IMR-90 (cell line): ENCODE results near the gene ASTN2. TPM values are rescaled to one million over a fixed set of nuclear protein-coding genes. Genes with fewer than 3 reads are reported as not detected.

Experiments used
- ATAC-seq: fragments of 200-7000 bp; cut with Tn5 transposase; 2 replicates; pipeline ENCODE4 v1.9.1; 2020; ENCODE audit warnings: low read depth, mild to moderate bottlenecking, moderate library complexity
- BruUV-seq: library from RNA; stranded (reverse); fragments of 400-500 nt; replicated peaks from 2 replicates; lab custom pipeline; 2021; lab: Mats Ljungman, UMichigan
- CTCF ChIA-PET: fragments of 300-600 bp; formaldehyde crosslinking; extraction: SDS; loops from one replicate; lab custom pipeline; 2021; ENCODE audit warnings: antibody characterized with exemption; lab: Yijun Ruan, JAX
- POLR2A ChIA-PET: fragments of 300-600 bp; sonication (Branson Sonifier 250); formaldehyde crosslinking; loops from one replicate; lab custom pipeline; 2022; ENCODE audit warnings: antibody characterized with exemption; ENCODE audit not compliant: unreplicated experiment; lab: Charles Lee
- DNase-seq: peaks from one replicate; pipeline ENCODE4 v3.0.0; 2013
- H2AFZ ChIP-seq: replicated peaks from 2 replicates; pipeline ENCODE3; 2013; ENCODE audit warnings: low read length, mild to moderate bottlenecking; ENCODE audit not compliant: poor library complexity
- H2AK5ac ChIP-seq: 2 replicates; pipeline ENCODE4 v1.6.1; 2013; ENCODE audit warnings: low read depth, low read length, inconsistent platforms
- H2AK9ac ChIP-seq: replicated peaks from 2 replicates; pipeline ENCODE3; 2013; ENCODE audit warnings: mild to moderate bottlenecking, low read depth, low read length, moderate library complexity; ENCODE audit not compliant: poor library complexity
- H2BK120ac ChIP-seq: 2 replicates; pipeline ENCODE4 v1.6.1; 2013; ENCODE audit warnings: low read depth, low read length, inconsistent platforms
- H2BK15ac ChIP-seq: 3 replicates; pipeline ENCODE4 v1.6.1; 2013; ENCODE audit warnings: low read depth, low read length, inconsistent platforms
- H2BK20ac ChIP-seq: 2 replicates; pipeline ENCODE4 v1.6.1; 2013; ENCODE audit warnings: low read depth, mild to moderate bottlenecking, inconsistent platforms, low read length, moderate library complexity
- H2BK5ac ChIP-seq: 2 replicates; pipeline ENCODE4 v1.6.1; 2013; ENCODE audit warnings: mild to moderate bottlenecking, low read depth, low read length, inconsistent platforms; ENCODE audit not compliant: poor library complexity, severe bottlenecking
- H3K14ac ChIP-seq: replicated peaks from 2 replicates; pipeline ENCODE4 v1.6.1; 2013; ENCODE audit warnings: low read depth, low read length, inconsistent platforms
- H3K18ac ChIP-seq: 2 replicates; pipeline ENCODE4 v1.6.1; 2013; ENCODE audit warnings: low read depth, low read length, control low read depth
- H3K23ac ChIP-seq: 2 replicates; pipeline ENCODE4 v1.6.1; 2013; ENCODE audit warnings: low read depth, low read length, inconsistent platforms
- H3K27ac ChIP-seq: 2 replicates; pipeline ENCODE4 v1.5.1; 2013; ENCODE audit warnings: mild to moderate bottlenecking, control low read depth, low read length; ENCODE audit not compliant: insufficient read depth
- H3K27me3 ChIP-seq: 2 replicates; pipeline ENCODE4 v1.6.1; 2013; ENCODE audit warnings: low read length; ENCODE audit not compliant: control insufficient read depth, insufficient read depth
- H3K36me3 ChIP-seq: 2 replicates; pipeline ENCODE4 v1.6.1; 2013; ENCODE audit warnings: low read length, mixed read lengths; ENCODE audit not compliant: control insufficient read depth, insufficient read depth
- H3K4ac ChIP-seq: 2 replicates; pipeline ENCODE4 v1.6.1; 2013; ENCODE audit warnings: low read depth, low read length, inconsistent platforms
- H3K4me1 ChIP-seq: 2 replicates; pipeline ENCODE4 v1.6.1; 2013; ENCODE audit warnings: low read length, mixed read lengths; ENCODE audit not compliant: control insufficient read depth, insufficient read depth
- H3K4me2 ChIP-seq: 2 replicates; pipeline ENCODE4 v1.6.1; 2013; ENCODE audit warnings: low read depth, mild to moderate bottlenecking, control low read depth, low read length, moderate library complexity
- H3K4me3 ChIP-seq: 2 replicates; pipeline ENCODE4 v1.5.1; 2013; ENCODE audit warnings: low read depth, mild to moderate bottlenecking, control low read depth, low read length, moderate library complexity; ENCODE audit not compliant: insufficient read depth
- H3K56ac ChIP-seq: 2 replicates; pipeline ENCODE4 v1.6.1; 2013; ENCODE audit warnings: low read length, inconsistent platforms; ENCODE audit not compliant: insufficient read depth; ENCODE audit errors: extremely low read depth
- H3K79me1 ChIP-seq, 2 experiments: 2 replicates each; pipeline ENCODE4 v1.6.1; 2013; ENCODE audit warnings: low read length in 2 of 2, inconsistent platforms in 1 of 2, low read depth in 1 of 2
- H3K9ac ChIP-seq: 2 replicates; pipeline ENCODE4 v1.6.1; 2013; ENCODE audit warnings: low read depth, low read length, control low read depth
- H3K9me1 ChIP-seq: 2 replicates; pipeline ENCODE4 v1.6.1; 2013; ENCODE audit warnings: low read length, inconsistent platforms; ENCODE audit not compliant: insufficient read depth
- H3K9me3 ChIP-seq: 2 replicates; pipeline ENCODE4 v1.6.1; 2013; ENCODE audit warnings: low read length; ENCODE audit not compliant: control insufficient read depth, insufficient read depth
- H4K20me1 ChIP-seq: 2 replicates; pipeline ENCODE4 v1.6.1; 2013; ENCODE audit warnings: low read length, inconsistent platforms; ENCODE audit not compliant: insufficient read depth
- H4K5ac ChIP-seq: 2 replicates; pipeline ENCODE4 v1.6.1; 2013; ENCODE audit warnings: mild to moderate bottlenecking, low read depth, low read length, control low read depth
- H4K8ac ChIP-seq, 2 experiments: 2 replicates each; pipeline ENCODE4 v1.6.1; 2013; ENCODE audit warnings: low read depth in 2 of 2, low read length in 2 of 2, control low read depth in 1 of 2, inconsistent platforms in 1 of 2
- H4K91ac ChIP-seq: 2 replicates; pipeline ENCODE4 v1.6.1; 2013; ENCODE audit warnings: low read depth, low read length, inconsistent platforms; ENCODE audit not compliant: insufficient read depth
- BHLHE40 ChIP-seq: fragments of 150-350 bp; IDR thresholded peaks from 2 replicates; pipeline ENCODE4 v1.6.1; 2016; ENCODE audit warnings: mild to moderate bottlenecking, low read depth, low read length
- CEBPB ChIP-seq: IDR thresholded peaks from 2 replicates; pipeline ENCODE4 v1.6.1; 2012; ENCODE audit warnings: low read depth, low read length, improper control_type of control experiment
- FOS ChIP-seq: fragments of 150-350 bp; IDR thresholded peaks from 2 replicates; pipeline ENCODE4 v1.6.1; 2016; ENCODE audit warnings: low read depth, low read length
- MAFK ChIP-seq: IDR thresholded peaks from 2 replicates; pipeline ENCODE4 v1.6.1; 2012; ENCODE audit warnings: low read depth, low read length, improper control_type of control experiment
- MAZ ChIP-seq: IDR thresholded peaks from 2 replicates; pipeline ENCODE4 v1.6.1; 2012; ENCODE audit warnings: low read depth, mild to moderate bottlenecking, low read length, improper control_type of control experiment, moderate library complexity, borderline replicate concordance
- MXI1 ChIP-seq: IDR thresholded peaks from 2 replicates; pipeline ENCODE4 v1.6.1; 2012; ENCODE audit warnings: low read depth, mild to moderate bottlenecking, low read length, moderate library complexity, borderline replicate concordance
- NFE2L2 ChIP-seq: fragments of 150-350 bp; IDR thresholded peaks from 2 replicates; pipeline ENCODE4 v1.6.1; 2016; ENCODE audit warnings: low read depth, mild to moderate bottlenecking, low read length
- RAD21 ChIP-seq: IDR thresholded peaks from 2 replicates; pipeline ENCODE4 v1.6.1; 2012; ENCODE audit warnings: low read length, improper control_type of control experiment
- SMC3 ChIP-seq: fragments of 150-350 bp; IDR thresholded peaks from 2 replicates; pipeline ENCODE4 v1.6.1; 2016; ENCODE audit warnings: low read depth, mild to moderate bottlenecking, antibody characterized with exemption, low read length, moderate library complexity
- dilution Hi-C: fragments of 300-500 bp; cut with HindIII; formaldehyde crosslinking; loops from one replicate; pipeline ENCODE4 v1.14.3; 2018; ENCODE audit warnings: low sequenced_read_pairs; ENCODE audit not compliant: unreplicated experiment
- in situ Hi-C: fragments of 300-500 bp; cut with MboI; formaldehyde crosslinking; loops from 3 replicates; pipeline ENCODE4 v1.14.3; 2019; ENCODE audit warnings: low sequenced_read_pairs, inconsistent platforms, mixed read lengths
- intact Hi-C: fragments of 100-400 bp; cut with micrococcal nuclease; formaldehyde crosslinking; loops from 2 replicates; pipeline ENCODE4 v1.10.0; 2022
- polyA plus RNA-seq, 3 experiments: library from polyadenylated mRNA; depleted of rRNA; stranded (reverse); fragments of >200 nt; gene quantifications; 2 replicates each; pipeline ENCODE4 v1.2.3, GENCODE V29; 2012; ENCODE audit warnings: low replicate concordance in 1 of 3
- total RNA-seq: library from RNA; depleted of rRNA; stranded (reverse); fragments of >200 nt; gene quantifications from 2 replicates; pipeline ENCODE4 v1.2.3, GENCODE V29; 2012
- TF ChIP-seq, protein P1 (sequence below): conservative IDR thresholded peaks from 2 replicates; pipeline ENCODE4 v1.5.1; 2012; ENCODE audit warnings: mild to moderate bottlenecking, low read depth, low read length, improper control_type of control experiment
- TF ChIP-seq, protein P2 (sequence below): fragments of 150-350 bp; IDR thresholded peaks from 2 replicates; pipeline ENCODE4 v1.6.1; 2017; ENCODE audit warnings: mild to moderate bottlenecking, antibody characterized with exemption, low read length, low read depth
- TF ChIP-seq, protein P3 (sequence below): fragments of 150-350 bp; IDR thresholded peaks from 2 replicates; pipeline ENCODE4 v1.6.1; 2016; ENCODE audit warnings: low read depth, mild to moderate bottlenecking, low read length, moderate library complexity, borderline replicate concordance

Gene ASTN2
- total and polyA plus RNA-seq, 2 of the 4 experiments (the other 2 are of a cell fraction) = 3.8 to 6.8 TPM

DNA sequence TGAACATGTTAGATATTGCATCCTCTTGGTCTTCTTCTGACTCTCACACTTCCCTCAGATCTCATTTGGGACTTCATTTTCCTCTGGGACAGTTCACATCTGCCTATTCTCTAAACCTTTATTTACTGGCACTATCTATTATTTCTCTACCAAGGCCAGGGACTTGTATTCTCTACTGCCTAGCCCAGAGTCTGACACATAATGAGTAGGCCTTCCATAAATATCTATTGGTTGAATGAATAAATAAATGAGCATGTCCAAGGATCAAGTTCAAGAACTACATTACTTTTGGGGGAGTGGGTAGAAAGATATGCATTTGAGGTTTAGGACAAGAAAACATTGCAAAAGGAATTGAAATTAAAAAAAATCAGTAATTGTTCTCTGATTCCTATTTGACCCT, 477.5 kb downstream of the ASTN2 start:
- peak overlapping the region; percentile 81; the same call in 1 of the 2 replicates for H2BK20ac ChIP-seq
- H3K18ac ChIP-seq = no peak overlapping the region; the same call in 1 of the 2 replicates
- no peak overlapping the region for H3K14ac ChIP-seq
- in situ Hi-C loops (no loop called here), dilution Hi-C loops (no loop called here), intact Hi-C loops (loop anchor here (1.0 kb wide), 1 partner anchor 16 kb away; no protein-coding TSS in a partner anchor)
- H3K27ac ChIP-seq = no peak overlapping the region
- H3K9me3 ChIP-seq = no peaks in the 10 kb centered on the region
- no peaks in the 10 kb centered on the region for H3K79me1 ChIP-seq
- peaks cover 1% of the 10 kb centered on the region; the same call in 1 of the 2 replicates for H3K27me3 ChIP-seq
- peak overlapping the region; percentile 57 for H2BK5ac ChIP-seq
- H2AK5ac ChIP-seq = peak overlapping the region; percentile 40; the same call in 1 of the 2 replicates
- H2AFZ ChIP-seq = no peak overlapping the region
- peak overlapping the region; percentile 40; the same call in 1 of the 2 replicates for H3K4ac ChIP-seq
- no TSS peak for BruUV-seq
- H3K4me3 ChIP-seq = no peak overlapping the region
- H2AK9ac ChIP-seq = no peak overlapping the region
- peaks cover 2% of the 10 kb centered on the region; the same call in 1 of the 2 replicates for H3K9me1 ChIP-seq
- H2BK120ac ChIP-seq = peak overlapping the region; percentile 76
- H3K23ac ChIP-seq = no peak overlapping the region
- peak; percentile 53; the same call in 1 of the 2 replicates for ATAC-seq
- no peak overlapping the region for H2BK15ac ChIP-seq
- H3K9ac ChIP-seq = no peak overlapping the region
- H3K36me3 ChIP-seq = no peaks in the 10 kb centered on the region
- no peak overlapping the region for H3K4me2 ChIP-seq
- no peak overlapping the region for H4K91ac ChIP-seq
- peak; percentile 71 for DNase-seq
- peaks cover 2% of the 10 kb centered on the region; the same call in 1 of the 2 replicates for H3K4me1 ChIP-seq
- ChIA-PET CTCF (no interaction called here), POLR2A (no interaction called here)
- TF ChIP-seq MAFK = no peak
- no peak for TF ChIP-seq NFE2L2
- no peak for TF ChIP-seq BHLHE40
- TF ChIP-seq, protein P1, sequence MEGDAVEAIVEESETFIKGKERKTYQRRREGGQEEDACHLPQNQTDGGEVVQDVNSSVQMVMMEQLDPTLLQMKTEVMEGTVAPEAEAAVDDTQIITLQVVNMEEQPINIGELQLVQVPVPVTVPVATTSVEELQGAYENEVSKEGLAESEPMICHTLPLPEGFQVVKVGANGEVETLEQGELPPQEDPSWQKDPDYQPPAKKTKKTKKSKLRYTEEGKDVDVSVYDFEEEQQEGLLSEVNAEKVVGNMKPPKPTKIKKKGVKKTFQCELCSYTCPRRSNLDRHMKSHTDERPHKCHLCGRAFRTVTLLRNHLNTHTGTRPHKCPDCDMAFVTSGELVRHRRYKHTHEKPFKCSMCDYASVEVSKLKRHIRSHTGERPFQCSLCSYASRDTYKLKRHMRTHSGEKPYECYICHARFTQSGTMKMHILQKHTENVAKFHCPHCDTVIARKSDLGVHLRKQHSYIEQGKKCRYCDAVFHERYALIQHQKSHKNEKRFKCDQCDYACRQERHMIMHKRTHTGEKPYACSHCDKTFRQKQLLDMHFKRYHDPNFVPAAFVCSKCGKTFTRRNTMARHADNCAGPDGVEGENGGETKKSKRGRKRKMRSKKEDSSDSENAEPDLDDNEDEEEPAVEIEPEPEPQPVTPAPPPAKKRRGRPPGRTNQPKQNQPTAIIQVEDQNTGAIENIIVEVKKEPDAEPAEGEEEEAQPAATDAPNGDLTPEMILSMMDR = no peak
- TF ChIP-seq, protein P2, sequence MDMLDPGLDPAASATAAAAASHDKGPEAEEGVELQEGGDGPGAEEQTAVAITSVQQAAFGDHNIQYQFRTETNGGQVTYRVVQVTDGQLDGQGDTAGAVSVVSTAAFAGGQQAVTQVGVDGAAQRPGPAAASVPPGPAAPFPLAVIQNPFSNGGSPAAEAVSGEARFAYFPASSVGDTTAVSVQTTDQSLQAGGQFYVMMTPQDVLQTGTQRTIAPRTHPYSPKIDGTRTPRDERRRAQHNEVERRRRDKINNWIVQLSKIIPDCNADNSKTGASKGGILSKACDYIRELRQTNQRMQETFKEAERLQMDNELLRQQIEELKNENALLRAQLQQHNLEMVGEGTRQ = no peak
- no peak for TF ChIP-seq RAD21
- TF ChIP-seq SMC3 = no peak
- TF ChIP-seq CEBPB = no peak
- TF ChIP-seq FOS = no peak
- TF ChIP-seq MAZ = no peak
- TF ChIP-seq, protein P3, sequence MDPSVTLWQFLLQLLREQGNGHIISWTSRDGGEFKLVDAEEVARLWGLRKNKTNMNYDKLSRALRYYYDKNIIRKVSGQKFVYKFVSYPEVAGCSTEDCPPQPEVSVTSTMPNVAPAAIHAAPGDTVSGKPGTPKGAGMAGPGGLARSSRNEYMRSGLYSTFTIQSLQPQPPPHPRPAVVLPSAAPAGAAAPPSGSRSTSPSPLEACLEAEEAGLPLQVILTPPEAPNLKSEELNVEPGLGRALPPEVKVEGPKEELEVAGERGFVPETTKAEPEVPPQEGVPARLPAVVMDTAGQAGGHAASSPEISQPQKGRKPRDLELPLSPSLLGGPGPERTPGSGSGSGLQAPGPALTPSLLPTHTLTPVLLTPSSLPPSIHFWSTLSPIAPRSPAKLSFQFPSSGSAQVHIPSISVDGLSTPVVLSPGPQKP = no peak
- TF ChIP-seq MXI1 = no peak
- H3K56ac ChIP-seq = no peak overlapping the region
- peak overlapping the region in 1 of 2 experiments; percentile 27; a peak in 1 of 4 replicates for H4K8ac ChIP-seq
- H4K20me1 ChIP-seq = no peaks in the 10 kb centered on the region
- no peak overlapping the region; the same call in 1 of the 2 replicates for H4K5ac ChIP-seq
